NOMO-1 (cell line): Measurements from ENCODE around the gene FREM1.

Experiments
- DNase-seq, 2 experiments: peaks; one replicate each; lab custom pipeline; 2025; ENCODE audit not compliant: unreplicated experiment in 2 of 2; lab: John Stamatoyannopoulos, UW

The FREM1 gene

DNA sequence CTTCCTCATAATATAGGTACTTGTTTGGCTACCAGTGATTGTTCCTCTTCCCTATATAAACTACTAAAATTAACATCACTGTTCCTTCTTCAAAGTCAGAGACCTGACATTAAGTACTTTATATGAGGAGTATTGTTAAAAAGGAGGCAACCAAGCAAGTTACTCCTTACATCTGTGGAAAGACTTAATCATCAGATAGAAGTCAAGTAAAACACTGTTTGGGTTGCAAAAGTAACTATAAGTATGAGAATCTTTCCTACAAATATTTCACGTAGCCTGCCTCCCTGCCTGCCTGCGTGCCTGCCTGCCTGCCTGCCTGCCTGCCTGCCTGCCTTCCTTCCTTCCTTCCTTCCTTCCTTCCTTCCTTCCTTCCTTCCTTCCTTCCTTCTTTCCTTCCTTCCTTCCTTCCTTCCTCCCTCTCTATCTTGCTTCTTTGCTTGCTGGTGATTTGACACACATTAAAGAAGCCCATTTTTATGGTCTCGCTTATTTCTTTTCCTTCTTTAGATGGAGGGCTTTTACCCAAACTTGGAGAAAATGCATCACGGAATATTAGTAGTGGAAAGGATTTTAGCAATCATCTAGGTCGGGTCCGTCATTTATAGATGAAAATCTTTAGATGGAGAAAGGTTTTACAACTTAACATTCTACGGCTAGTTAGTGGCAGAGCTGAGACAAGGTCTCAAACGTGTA lies 190.9 kb downstream of the FREM1 start:
- DNase-seq = no peak

DNA sequence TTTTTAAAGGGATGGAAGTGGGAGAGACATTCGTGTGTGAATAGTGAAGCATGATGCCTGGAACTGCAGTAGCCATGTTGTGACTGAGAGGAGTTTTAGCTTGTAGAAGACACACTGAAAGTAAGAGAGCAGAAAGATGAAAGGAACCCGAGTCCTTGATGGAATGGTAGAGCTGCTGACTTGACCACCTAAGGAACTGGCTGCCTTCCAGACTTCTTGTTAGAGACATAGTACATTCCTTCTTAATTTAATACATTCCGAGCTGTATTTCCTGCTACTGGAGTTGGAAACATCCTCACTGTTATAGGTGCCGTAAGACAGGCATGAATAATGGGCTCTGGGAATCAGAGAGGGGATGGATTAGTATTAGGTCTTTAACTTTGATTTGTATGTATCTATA lies 195.1 kb downstream of the FREM1 start:
- no peak for DNase-seq

DNA sequence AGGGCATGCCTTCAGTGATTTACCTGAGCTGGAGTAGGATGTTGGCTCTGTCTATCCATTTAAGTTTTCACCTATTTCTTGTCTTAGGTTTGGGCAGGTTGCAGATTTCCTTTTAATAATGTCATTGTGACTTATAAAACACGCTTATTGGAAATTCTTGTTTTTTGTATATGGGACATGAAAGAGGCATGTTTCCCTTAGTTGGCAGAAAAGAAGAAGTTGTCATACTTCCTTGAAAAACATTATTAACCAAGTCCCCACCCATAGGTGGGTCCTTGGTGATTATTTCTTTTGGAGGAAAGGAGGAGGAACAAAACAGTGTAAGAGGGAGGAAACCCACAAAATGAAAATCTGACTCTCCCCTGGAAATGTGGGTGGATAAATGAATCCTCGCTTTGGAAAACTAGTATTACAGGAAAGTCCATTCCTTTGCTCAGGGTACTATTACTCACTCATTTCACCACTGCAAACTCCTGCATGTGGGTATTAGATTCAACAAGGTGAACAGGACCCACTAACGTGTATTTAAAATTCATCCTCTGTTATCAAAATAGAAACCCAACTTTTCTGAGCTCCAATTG lies 197.0 kb downstream of the FREM1 start:
- no peak for DNase-seq

DNA sequence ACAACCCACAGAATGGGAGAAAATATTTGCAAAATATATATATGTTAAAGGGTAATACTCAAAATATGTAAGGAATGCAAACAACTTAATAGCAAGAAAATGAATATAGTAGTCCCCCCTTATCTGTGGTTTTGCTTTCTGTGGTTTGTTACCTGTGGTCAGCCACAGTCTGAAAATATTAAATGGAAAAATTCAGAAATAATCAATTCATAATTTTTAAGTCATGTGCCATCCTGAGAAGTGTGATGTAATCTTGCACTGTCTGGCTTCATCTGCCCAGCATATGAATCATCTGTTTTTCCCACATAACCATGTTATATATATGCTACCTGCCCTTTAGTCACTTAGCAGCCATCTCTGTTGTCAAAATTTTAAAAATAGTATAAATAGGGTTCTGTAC lies 199.4 kb downstream of the FREM1 start:
- no peak for DNase-seq

GRCh38 chr9:14706530-14707140 lies 203.6 kb downstream of the FREM1 start:
- DNase-seq = peak in 1 of 2 experiments; percentile 12

DNA sequence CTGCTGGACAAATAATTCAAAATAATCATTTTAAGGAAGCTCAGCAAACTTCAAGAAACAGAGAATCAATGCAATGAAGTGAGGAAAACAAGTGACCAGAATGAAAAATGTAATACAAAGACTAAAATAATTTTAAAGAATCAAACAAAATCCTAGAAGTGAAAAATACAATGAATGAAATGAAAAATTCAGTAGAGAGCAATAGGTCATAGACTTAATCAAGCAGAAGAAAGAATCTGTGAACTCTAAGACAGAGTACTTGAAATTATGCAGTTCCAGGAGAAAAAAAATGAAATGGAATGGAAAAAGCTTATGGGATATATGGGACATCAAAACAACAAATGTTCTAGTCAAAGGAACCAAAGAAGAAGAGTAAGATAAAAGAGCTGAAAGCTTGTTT lies 205.1 kb downstream of the FREM1 start:
- DNase-seq = no peak

- no peak for DNase-seq
Observed at GRCh38 chr9:14704281-14704680, 205.9 kb downstream of the FREM1 start.

GRCh38 chr9:14702200-14702720 lies 208.0 kb downstream of the FREM1 start:
- no peak for DNase-seq

GRCh38 chr9:14693251-14693861 lies 216.9 kb downstream of the FREM1 start, which contains the start of gene ZDHHC21:
Gene ZDHHC21, minus strand, starts transcription at chr9:14693432. Its CDS starts 19,092 bp downstream, at chr9:14674340.
- peak in 1 of 2 experiments; percentile 4 for DNase-seq

GRCh38 chr9:14692470-14693250 lies 217.6 kb downstream of the FREM1 start:
- DNase-seq = no peak

- no peak for DNase-seq
Observed at GRCh38 chr9:14690948-14691730, 219.1 kb downstream of the FREM1 start.

DNA sequence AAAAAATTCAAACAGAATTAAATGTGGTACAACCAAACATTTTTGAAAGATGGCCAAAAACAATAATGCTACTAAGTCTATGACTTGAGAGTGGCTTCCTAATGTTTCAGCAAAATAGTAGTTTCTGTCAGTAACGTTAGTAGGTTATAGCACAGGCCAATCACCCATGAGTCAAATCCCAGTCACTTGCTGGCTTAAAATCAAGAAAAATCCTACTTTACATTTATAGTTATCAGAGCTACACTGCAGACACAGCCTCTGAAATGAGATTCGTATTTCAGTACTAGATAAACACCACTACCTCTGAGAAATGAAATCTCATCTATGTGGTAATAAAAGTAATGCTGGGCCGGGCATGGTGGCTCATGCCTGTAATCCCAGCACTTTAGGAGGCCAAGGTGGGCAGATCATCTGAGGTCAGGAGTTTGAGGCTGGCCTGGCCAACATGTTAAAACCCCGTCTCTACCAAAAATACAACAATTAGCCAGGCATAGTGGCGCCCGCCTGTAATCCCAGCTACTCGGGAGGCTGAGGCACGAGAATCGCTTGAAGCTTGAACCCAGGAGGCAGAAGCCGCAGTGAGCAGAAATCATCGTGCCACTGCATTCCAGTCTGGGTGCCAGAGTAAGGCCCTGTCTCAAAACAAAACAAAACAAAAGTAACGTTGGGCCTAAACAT lies 223.0 kb downstream of the FREM1 start:
- no peak for DNase-seq

- no peak for DNase-seq
Observed at GRCh38 chr9:14686168-14686567, 224.1 kb downstream of the FREM1 start.
